SU-DHL-6 (cell line): Measurements from ENCODE around the gene USP25.

ENCODE experiments used
- CTCF ChIP-seq: fragments of 200-600 bp; sonication (generic); IDR thresholded peaks from one replicate; pipeline ENCODE4 v1.5.1; 2017; ENCODE audit warnings: antibody characterized with exemption, mild to moderate bottlenecking, low read length, moderate library complexity; ENCODE audit not compliant: insufficient read depth, poor library complexity, severe bottlenecking
- EZH2phosphoT487 ChIP-seq: fragments of 200-600 bp; sonication (generic), shearing (Covaris generic); conservative IDR thresholded peaks from 2 replicates; pipeline ENCODE4 v1.6.1; 2018; ENCODE audit warnings: mild to moderate bottlenecking, antibody characterized with exemption, low read length, moderate library complexity, mixed read lengths

GRCh38 chr21:15908187-15908586 lies 178.4 kb downstream of the USP25 start:
- TF ChIP-seq EZH2phosphoT487, result no peak
- no peak for TF ChIP-seq CTCF
